NCI-H1092 (cell line): Measurements from ENCODE around the gene TRIM38.
"Not testable (repeated sequence)": the region's sequence is repeated elsewhere in the genome, so short reads cannot be mapped to it uniquely, and the experiment has no call there.

Experiments used
- DNase-seq: peaks from one replicate; lab custom pipeline; 2025; lab: John Stamatoyannopoulos, UW

The TRIM38 gene

GRCh38 chr6:25971187-25971821 lies 8.7 kb downstream of the TRIM38 start:
- DNase-seq, result no peak

- no peak for DNase-seq
These were observed 9.5 kb downstream of the TRIM38 start for GRCh38 chr6:25972128-25972527.

- DNase-seq, result no peak
These were observed 10.3 kb downstream of the TRIM38 start for GRCh38 chr6:25972902-25973301.

- DNase-seq, result no peak
These were observed 11.4 kb downstream of the TRIM38 start for GRCh38 chr6:25973923-25974555.

- DNase-seq, result no peak
These were observed 13.4 kb downstream of the TRIM38 start for GRCh38 chr6:25975923-25976560.

- no peak for DNase-seq
These were observed 18.3 kb downstream of the TRIM38 start for GRCh38 chr6:25980935-25981334.

GRCh38 chr6:25981568-25982263 lies 19.1 kb downstream of the TRIM38 start:
- no peak for DNase-seq

GRCh38 chr6:25984265-25984664 lies 21.7 kb downstream of the TRIM38 start:
- no peak for DNase-seq

GRCh38 chr6:25987845-25988244 lies 25.2 kb downstream of the TRIM38 start:
- no peak for DNase-seq

- no peak for DNase-seq
These were observed 27.7 kb downstream of the TRIM38 start for GRCh38 chr6:25990172-25990873.

- peak; percentile 33 for DNase-seq
These were observed 29.3 kb downstream of the TRIM38 start for GRCh38 chr6:25991785-25992412.

- DNase-seq, result peak; percentile 82
These were observed 30.1 kb downstream of the TRIM38 start for GRCh38 chr6:25992413-25993340.

GRCh38 chr6:25993341-25993684 lies 30.7 kb downstream of the TRIM38 start:
- DNase-seq, result not testable (repeated sequence)

GRCh38 chr6:25995507-25995906 lies 32.9 kb downstream of the TRIM38 start:
- no peak for DNase-seq

GRCh38 chr6:25997921-25998320 lies 35.3 kb downstream of the TRIM38 start:
- no peak for DNase-seq

GRCh38 chr6:25998379-25998778 lies 35.8 kb downstream of the TRIM38 start:
- no peak for DNase-seq

GRCh38 chr6:25999225-25999624 lies 36.6 kb downstream of the TRIM38 start:
- not testable (repeated sequence) for DNase-seq

- DNase-seq, result no peak
These were observed 38.0 kb downstream of the TRIM38 start for GRCh38 chr6:26000366-26001144.

- no peak for DNase-seq
These were observed 40.6 kb downstream of the TRIM38 start for GRCh38 chr6:26003102-26003694.
